Thymus (tissue), 11 donors: ENCODE measurements around the gene KLK6. TPM values are rescaled to one million over a fixed set of nuclear protein-coding genes. Genes with fewer than 3 reads are reported as not detected.

Source experiments
- DNase-seq, 9 donors: peaks; one replicate each; pipeline ENCODE4 v3.0.0-alpha.2; 2013; ENCODE audit warnings: low spot score in 9 of 9, low read depth in 6 of 9, missing footprints in 1 of 9
- H3K27ac ChIP-seq, 2 donors: one replicate each; pipeline ENCODE4 v1.5.1; 2013; ENCODE audit warnings: control low read depth in 1 of 2, low read depth in 1 of 2, low read length in 1 of 2, mild to moderate bottlenecking in 1 of 2, moderate library complexity in 1 of 2
- H3K27me3 ChIP-seq, 2 donors: one replicate each; pipeline ENCODE4 v1.5.1; 2013; ENCODE audit warnings: low read length in 1 of 2; ENCODE audit not compliant: control insufficient read depth in 2 of 2, insufficient read depth in 1 of 2
- H3K36me3 ChIP-seq, 2 donors: one replicate each; pipeline ENCODE4 v1.5.1; 2013; ENCODE audit warnings: low read length in 1 of 2, mild to moderate bottlenecking in 1 of 2, moderate library complexity in 1 of 2; ENCODE audit not compliant: control insufficient read depth in 2 of 2, insufficient read depth in 2 of 2
- H3K4me1 ChIP-seq, 2 donors: one replicate each; pipeline ENCODE4 v1.5.1; 2013; ENCODE audit warnings: low read length in 2 of 2; ENCODE audit not compliant: control insufficient read depth in 2 of 2, insufficient read depth in 2 of 2
- H3K4me3 ChIP-seq, 2 donors: one replicate each; pipeline ENCODE4 v1.5.1; 2013; ENCODE audit warnings: low read length in 2 of 2, control low read depth in 1 of 2, mild to moderate bottlenecking in 1 of 2
- H3K9me3 ChIP-seq, 2 donors: one replicate each; pipeline ENCODE4 v1.5.1; 2013; ENCODE audit warnings: low read length in 1 of 2, mild to moderate bottlenecking in 1 of 2; ENCODE audit not compliant: control insufficient read depth in 2 of 2, insufficient read depth in 1 of 2
- WGBS: extraction: QIAGEN DNeasy Blood & Tissue Kit; methylation state at CpG from one replicate; pipeline ENCODE4 v1.1.7; 2013; 5-methylcytosine and 5-hydroxymethylcytosine counted together
- polyA plus RNA-seq: library from polyadenylated mRNA; stranded (reverse); fragments of 200-250 nt; gene quantifications from one replicate; pipeline ENCODE4 v1.2.3, GENCODE V29; 2013
- total RNA-seq: library from RNA; stranded (reverse); fragments of 120-200 nt; gene quantifications from one replicate; pipeline ENCODE4 v1.2.4, GENCODE V29; 2013
- donor health status: healthy.

Gene KLK6
- total and polyA plus RNA-seq, 2 donors = 0.24 to 7.0 TPM

DNA sequence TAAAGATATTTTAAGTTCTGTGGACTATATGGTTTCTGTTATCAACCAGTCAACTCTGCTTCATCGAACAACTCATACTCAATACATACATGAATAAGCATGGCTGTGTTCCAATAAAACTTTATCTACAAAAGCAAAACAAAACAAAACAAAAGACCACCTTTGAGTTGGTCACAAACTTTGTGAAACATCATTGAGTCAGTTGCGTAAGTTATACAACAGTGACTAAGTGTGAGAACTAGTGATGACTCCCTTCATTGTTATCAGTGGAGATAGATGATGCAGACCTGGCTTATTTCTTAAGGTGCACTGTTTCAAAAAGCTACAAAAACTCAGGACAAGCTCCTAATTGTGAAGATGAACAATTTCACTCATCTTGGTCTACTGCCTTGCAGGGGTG is 43.7 kb downstream of the KLK6 start:
- H3K9me3 ChIP-seq = no peaks in the 10 kb centered on the region
- 96% methylated on average over 2 of the region's 2 CpGs for WGBS
- DNase-seq = no peak
- H3K4me3 ChIP-seq = no peak overlapping the region
- no peak overlapping the region for H3K27ac ChIP-seq
- no peaks in the 10 kb centered on the region for H3K36me3 ChIP-seq
- H3K4me1 ChIP-seq = peaks cover 0 to 2% of the 10 kb centered on the region in 2 donors
- H3K27me3 ChIP-seq = peaks cover 2 to 9% of the 10 kb centered on the region in 2 donors

DNA sequence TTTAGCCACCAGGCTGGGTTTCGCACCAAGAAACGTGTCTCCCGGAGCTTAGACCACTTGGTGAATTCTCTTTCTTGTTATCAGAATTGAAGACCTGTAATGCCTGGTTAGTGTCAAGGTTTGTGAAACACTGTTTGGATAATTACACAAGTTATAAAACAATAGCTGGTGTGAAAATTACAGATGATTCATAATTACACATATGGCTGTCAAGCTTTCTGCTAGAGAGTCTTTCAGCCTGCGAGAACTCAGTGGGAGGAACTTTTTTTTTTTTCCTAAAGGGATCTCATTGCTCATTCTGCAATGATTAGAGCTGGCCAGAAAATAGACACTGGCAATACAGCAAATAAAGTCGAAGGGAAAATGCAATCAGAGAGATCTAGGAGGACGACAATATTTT is 44.8 kb downstream of the KLK6 start:
- Histone ChIP-seq H3K4me1 (peaks cover 0 to 2% of the 10 kb centered on the region in 2 donors), H3K27ac (no peak overlapping the region), H3K27me3 (peaks cover 2 to 7% of the 10 kb centered on the region in 2 donors), H3K36me3 (no peaks in the 10 kb centered on the region), H3K4me3 (no peak overlapping the region), H3K9me3 (no peaks in the 10 kb centered on the region)
- DNase-seq = no peak
- WGBS = 79% methylated on average over 6 of the region's 6 CpGs

DNA sequence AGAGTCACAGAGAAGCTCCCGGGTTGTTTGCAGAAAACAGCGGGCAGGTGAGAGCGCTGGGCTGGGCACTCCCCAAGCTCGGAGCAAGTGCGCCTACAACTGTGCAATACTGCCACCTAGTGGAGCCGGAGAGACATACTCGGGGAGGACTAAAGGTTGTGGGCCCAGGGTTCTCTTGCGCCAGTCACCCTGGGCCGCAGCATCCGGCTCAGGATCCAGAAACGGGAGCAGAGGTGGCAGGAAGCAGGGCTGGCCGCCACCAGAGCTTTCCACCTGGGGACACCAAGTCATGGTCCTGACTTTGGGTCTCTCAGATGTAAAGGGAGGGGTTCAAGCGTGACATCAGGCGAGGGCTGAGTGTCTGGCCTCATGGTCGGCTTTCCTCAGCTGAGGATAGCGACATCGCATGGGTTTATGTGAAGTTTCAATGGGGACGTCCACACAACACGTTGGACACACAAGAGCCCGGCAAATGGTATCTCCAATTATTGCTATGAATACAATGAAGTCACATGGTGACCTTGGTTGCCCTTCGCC is 47.0 kb downstream of the KLK6 start:
- Histone ChIP-seq H3K4me1 (peaks cover 0 to 2% of the 10 kb centered on the region in 2 donors), H3K27ac (no peak overlapping the region), H3K27me3 (peaks cover 2 to 7% of the 10 kb centered on the region in 2 donors), H3K9me3 (no peaks in the 10 kb centered on the region), H3K4me3 (no peak overlapping the region), H3K36me3 (no peaks in the 10 kb centered on the region)
- 34% methylated on average over 21 of the region's 21 CpGs for WGBS
- peak; percentile 30 to 84 (median 64) for DNase-seq

DNA sequence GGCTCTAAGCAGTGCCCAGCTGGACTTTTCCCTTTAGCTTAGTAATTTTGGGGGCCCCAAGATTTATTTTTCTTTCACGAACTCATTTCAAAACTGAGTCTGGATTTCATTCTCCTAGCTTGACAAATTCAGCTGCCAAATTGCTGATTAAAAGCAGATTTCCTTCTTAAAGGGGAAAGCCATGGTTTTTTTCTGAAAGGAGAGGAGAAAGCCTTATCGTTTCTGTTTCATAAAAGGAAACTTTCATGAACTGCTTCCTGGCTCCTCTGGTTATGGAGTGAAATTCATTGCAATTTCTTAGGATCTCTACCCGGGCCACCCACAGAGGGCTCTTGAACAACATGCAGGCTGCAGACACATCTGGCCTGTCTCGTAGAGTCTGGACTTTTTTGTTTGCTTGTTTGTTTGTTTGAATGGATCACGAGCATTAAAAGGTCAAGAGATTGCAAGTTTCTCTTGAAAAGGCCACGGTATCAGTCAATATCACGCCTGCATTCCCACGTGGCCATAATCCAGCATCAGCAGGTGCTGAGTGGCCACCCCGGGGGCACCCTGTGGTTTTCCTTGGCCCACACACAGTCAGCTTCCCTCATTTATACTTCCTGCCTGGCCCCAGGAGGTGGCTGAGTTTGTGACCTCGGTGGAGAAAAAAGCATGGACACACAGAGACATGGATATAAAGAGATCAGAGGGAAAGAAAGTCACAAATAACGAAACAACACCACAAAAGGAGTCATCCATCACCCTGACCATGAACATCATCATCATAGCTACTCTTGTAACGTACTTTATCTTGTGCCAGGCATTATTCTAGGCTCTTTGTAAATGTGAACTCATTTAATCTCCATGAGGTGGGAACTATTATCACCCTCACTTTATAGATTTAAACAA is 47.7 kb downstream of the KLK6 start:
- H3K27me3 ChIP-seq = peaks cover 2 to 7% of the 10 kb centered on the region in 2 donors
- H3K36me3 ChIP-seq = no peaks in the 10 kb centered on the region
- no peak for DNase-seq
- H3K9me3 ChIP-seq = no peaks in the 10 kb centered on the region
- no peak overlapping the region for H3K27ac ChIP-seq
- peaks cover 0 to 2% of the 10 kb centered on the region in 2 donors for H3K4me1 ChIP-seq
- H3K4me3 ChIP-seq = no peak overlapping the region
- 7% methylated on average over 12 of the region's 12 CpGs for WGBS

DNA sequence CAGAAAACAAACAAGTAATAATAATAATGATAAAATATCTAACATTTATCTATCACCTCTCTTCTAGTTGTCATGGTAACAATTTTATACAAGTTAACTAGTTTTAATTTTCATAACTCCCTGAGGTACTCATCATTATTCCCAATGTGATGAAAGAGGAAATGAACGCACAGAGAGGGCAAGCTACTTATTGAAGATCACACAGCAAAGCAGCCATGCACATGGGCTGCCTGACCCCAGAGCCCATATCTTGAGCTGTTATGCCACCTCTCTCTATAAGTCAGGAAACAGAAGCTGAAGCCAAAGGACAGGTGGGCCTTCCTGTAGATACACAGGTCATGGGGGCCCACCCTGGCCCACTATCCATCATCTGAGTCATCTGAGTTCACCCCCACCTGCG is 53.3 kb downstream of the KLK6 start:
- Histone ChIP-seq H3K27ac (no peak overlapping the region), H3K27me3 (peaks cover 16 to 25% of the 10 kb centered on the region in 2 donors), H3K9me3 (no peaks in the 10 kb centered on the region), H3K36me3 (no peaks in the 10 kb centered on the region), H3K4me3 (no peak overlapping the region), H3K4me1 (no peaks in the 10 kb centered on the region)
- DNase-seq = no peak
- WGBS = 87% methylated on average over 2 of the region's 2 CpGs

DNA sequence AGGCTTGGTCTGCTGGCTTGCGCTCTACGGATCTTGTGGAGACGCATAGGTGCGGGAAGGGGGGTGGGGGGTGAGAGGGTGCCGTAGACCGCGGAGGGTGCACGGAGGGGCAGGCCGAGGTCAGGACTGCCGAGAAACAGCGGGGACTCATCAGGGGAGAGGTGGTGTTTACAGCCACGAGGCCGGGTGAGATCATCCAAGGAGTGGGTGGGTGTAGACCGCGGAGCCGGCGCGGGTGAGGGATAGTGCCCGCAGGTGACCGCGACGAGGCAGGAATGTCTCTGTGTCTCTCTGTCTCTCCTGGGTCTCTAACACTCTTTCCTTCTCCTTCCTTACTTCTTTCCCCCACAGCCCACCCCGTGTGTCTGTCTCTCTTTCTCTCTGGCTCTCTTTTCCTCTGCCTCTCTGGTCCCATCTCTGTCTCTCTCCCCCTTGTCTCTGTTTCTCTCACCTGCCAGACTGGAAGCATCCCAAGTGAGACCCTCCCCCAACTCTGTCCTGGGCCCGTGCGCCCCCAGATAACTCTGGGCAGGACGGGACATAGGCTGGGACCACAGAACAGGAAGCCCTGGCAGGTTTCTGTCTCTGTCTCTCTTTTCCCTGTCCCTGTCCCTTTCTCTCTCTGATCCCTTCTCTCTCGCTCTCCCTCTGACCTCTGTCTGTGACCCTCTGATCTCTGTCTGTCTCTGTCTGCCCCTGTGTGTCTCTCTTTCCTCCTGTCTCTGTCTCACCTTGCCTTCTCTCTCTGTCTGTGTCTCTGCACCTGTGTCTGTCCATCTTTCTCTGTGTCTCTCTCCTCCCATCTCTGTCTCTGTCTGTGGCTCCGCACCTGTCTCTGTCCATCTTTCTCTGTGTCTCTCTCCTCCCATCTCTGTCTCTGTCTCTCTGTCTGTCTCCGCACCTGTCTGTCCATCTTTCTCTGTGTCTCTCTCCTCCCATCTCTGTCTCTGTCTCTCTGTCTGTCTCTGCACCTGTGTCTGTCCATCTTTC is 56.4 kb downstream of the KLK6 start:
- H3K9me3 ChIP-seq = no peaks in the 10 kb centered on the region
- no peak for DNase-seq
- no peak overlapping the region for H3K4me3 ChIP-seq
- no peak overlapping the region for H3K27ac ChIP-seq
- H3K4me1 ChIP-seq = no peaks in the 10 kb centered on the region
- WGBS = 12% methylated on average over 29 of the region's 29 CpGs
- peaks cover 18 to 55% of the 10 kb centered on the region in 2 donors for H3K27me3 ChIP-seq
- H3K36me3 ChIP-seq = no peaks in the 10 kb centered on the region

DNA sequence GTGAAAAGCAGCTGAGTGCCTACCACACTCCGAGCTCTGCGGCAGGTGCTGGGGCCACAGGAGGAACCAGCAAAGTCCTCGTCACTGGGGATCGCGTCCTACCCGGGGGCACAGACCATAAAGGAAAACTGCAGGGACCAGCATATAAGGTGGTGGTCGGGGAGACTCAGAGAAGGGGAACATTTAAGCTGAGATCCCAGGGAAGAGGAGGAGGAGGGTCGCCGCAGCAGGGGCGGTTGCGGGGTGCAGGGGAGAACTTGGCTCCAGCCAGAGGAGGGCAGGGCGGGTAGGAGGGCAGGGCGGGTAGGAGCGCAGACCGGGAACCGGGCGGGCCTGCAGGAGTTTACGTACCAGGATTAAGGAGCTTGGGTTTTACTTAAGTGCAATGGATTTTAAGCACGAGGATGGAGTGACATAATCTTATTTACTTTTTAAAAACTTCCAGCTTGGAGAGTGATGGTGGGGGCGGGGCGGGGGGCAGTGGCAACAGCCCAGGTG is 57.2 kb downstream of the KLK6 start:
- Histone ChIP-seq H3K27me3 (peaks cover 18 to 55% of the 10 kb centered on the region in 2 donors), H3K27ac (no peak overlapping the region), H3K9me3 (no peaks in the 10 kb centered on the region), H3K4me1 (no peaks in the 10 kb centered on the region), H3K36me3 (no peaks in the 10 kb centered on the region), H3K4me3 (no peak overlapping the region)
- WGBS = 25% methylated on average over 21 of the region's 21 CpGs
- DNase-seq = no peak

DNA sequence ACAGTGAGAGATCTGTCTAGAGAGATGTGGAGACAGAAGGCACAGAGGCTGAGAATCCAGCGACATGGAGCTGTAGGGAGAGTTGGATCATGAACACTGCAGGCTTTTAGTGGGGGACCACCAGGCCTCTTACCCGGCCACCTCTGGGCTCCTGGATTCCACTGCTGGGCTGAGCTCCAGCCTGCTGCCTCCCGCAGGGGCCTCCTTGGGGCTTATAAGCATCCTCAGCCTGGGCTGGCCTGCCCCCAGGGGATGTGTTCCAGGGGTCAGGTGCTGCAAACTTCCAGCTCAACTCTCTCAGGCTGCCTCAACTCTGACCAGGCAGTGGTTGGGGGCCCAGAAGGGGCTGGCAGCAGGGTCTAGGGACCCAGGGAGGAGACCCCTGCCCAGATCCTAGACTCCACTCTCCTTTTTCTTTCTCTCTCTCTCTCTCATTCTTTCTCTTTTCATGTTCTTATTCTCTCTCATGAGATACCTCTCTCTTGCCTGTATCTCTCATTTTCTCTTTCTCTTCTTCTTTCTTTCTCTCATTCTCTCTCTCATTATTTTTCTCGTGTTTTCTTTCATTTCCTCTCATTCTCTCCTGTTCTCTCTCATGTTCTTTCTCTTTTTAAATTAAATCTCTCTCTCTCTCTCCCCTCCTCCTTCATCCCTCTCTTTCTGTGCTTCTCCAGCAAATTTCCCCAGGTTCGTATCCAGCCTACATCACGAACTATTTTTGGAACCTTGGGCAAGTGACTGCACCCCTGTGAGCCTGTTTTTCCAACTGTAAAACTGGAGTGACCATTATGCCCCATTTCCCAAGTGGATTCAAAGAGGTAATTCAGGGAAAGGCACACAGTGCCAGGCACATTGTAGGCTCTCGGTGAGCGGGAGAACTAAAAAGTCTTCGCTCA is 57.9 kb downstream of the KLK6 start, which contains the start of gene KLK4:
KLK4 (minus strand) TSS at position 190 of the 896 bp plus-strand sequence. CDS start 657 bp downstream, outside the sequence.
- no peaks in the 10 kb centered on the region for H3K9me3 ChIP-seq
- H3K4me3 ChIP-seq = no peak within 1 kb of the TSS
- peaks cover 18 to 55% of the 10 kb centered on the region in 2 donors for H3K27me3 ChIP-seq
- WGBS = 73% methylated on average over 9 of the region's 9 CpGs
- DNase-seq = no peak
- H3K4me1 ChIP-seq = no peaks in the 10 kb centered on the region
- H3K36me3 ChIP-seq = no peaks in the 10 kb centered on the region
- H3K27ac ChIP-seq = no peak within 1 kb of the TSS
